GM18526 (cell line): ENCODE measurements around the gene CLNK.

Experiments used
- POLR2A ChIP-seq: IDR thresholded peaks from 3 replicates; pipeline ENCODE4 v1.6.1; 2011; ENCODE audit not compliant: insufficient read length; ENCODE audit errors: extremely low read depth

The CLNK gene

GRCh38 chr4:10715135-10715534 lies 30.6 kb upstream of the CLNK start:
- TF ChIP-seq POLR2A = no peak

- TF ChIP-seq POLR2A = no peak
These were observed 29.0 kb upstream of the CLNK start for GRCh38 chr4:10713591-10713990.

GRCh38 chr4:10706236-10706635 lies 21.7 kb upstream of the CLNK start:
- TF ChIP-seq POLR2A = no peak

GRCh38 chr4:10704430-10704810 lies 19.9 kb upstream of the CLNK start:
- TF ChIP-seq POLR2A = no peak

- TF ChIP-seq POLR2A = no peak
These were observed 19.3 kb upstream of the CLNK start for GRCh38 chr4:10703766-10704429.

GRCh38 chr4:10703156-10703555 lies 18.6 kb upstream of the CLNK start:
- no peak for TF ChIP-seq POLR2A

- no peak for TF ChIP-seq POLR2A
These were observed 17.3 kb upstream of the CLNK start for GRCh38 chr4:10701702-10702460.

- TF ChIP-seq POLR2A = no peak
These were observed 16.6 kb upstream of the CLNK start for GRCh38 chr4:10701161-10701560.

- TF ChIP-seq POLR2A = no peak
These were observed 13.6 kb upstream of the CLNK start for GRCh38 chr4:10698172-10698571.

- no peak for TF ChIP-seq POLR2A
These were observed 12.5 kb upstream of the CLNK start for GRCh38 chr4:10697086-10697485.

GRCh38 chr4:10696253-10696652 lies 11.7 kb upstream of the CLNK start:
- TF ChIP-seq POLR2A = no peak

GRCh38 chr4:10694828-10695209 lies 10.3 kb upstream of the CLNK start:
- TF ChIP-seq POLR2A = no peak

- TF ChIP-seq POLR2A = no peak
These were observed 9.7 kb upstream of the CLNK start for GRCh38 chr4:10694151-10694827.

GRCh38 chr4:10691651-10692050 lies 7.1 kb upstream of the CLNK start:
- no peak for TF ChIP-seq POLR2A

GRCh38 chr4:10690185-10690907 lies 5.8 kb upstream of the CLNK start:
- no peak for TF ChIP-seq POLR2A

- TF ChIP-seq POLR2A = no peak
These were observed 4.3 kb upstream of the CLNK start for GRCh38 chr4:10688846-10689245.
